K562 (cell line): Measurements from ENCODE around the gene VWA7. TPM values are rescaled to one million over a fixed set of nuclear protein-coding genes. Genes with fewer than 3 reads are reported as not detected.
A peak's percentile ranks its signal among the peaks of the same experiment; 100 is the strongest.

Experiments
- ARID3A ChIP-seq: IDR thresholded peaks from 2 replicates; pipeline ENCODE4 v1.6.1; 2012; ENCODE audit warnings: low read depth, low read length, improper control_type of control experiment, borderline replicate concordance
- BCOR ChIP-seq: fragments of 450-650 bp; IDR thresholded peaks from 2 replicates; pipeline ENCODE4 v1.6.1; 2016
- FOXP4 ChIP-seq: sonication (generic); formaldehyde crosslinking; IDR thresholded peaks from 2 replicates; pipeline ENCODE4 v1.8.0; 2022; ENCODE audit warnings: mild to moderate bottlenecking, missing genetic modification reagents, borderline replicate concordance
- GTF2E2 ChIP-seq: fragments of 200-800 bp; sonication (Bioruptor generic); IDR thresholded peaks from 2 replicates; pipeline ENCODE4 v1.6.1; 2016; ENCODE audit warnings: missing genetic modification characterization, missing compliant biosample characterization
- HLTF ChIP-seq: fragments of 450-650 bp; IDR thresholded peaks from 2 replicates; pipeline ENCODE4 v1.6.1; 2016
- KAT7 ChIP-seq: sonication (generic); formaldehyde crosslinking; IDR thresholded peaks from 2 replicates; pipeline ENCODE4 v1.8.0; 2022; ENCODE audit warnings: missing genetic modification reagents, mild to moderate bottlenecking, borderline replicate concordance
- NCOA1 ChIP-seq: fragments of 450-650 bp; IDR thresholded peaks from 2 replicates; pipeline ENCODE4 v1.6.1; 2016; ENCODE audit warnings: low read depth
- NFYB ChIP-seq: IDR thresholded peaks from 2 replicates; pipeline ENCODE4 v1.6.1; 2011; ENCODE audit warnings: mild to moderate bottlenecking, moderate library complexity; ENCODE audit not compliant: insufficient read length; ENCODE audit errors: extremely low read depth
- PHF20 ChIP-seq: fragments of 450-650 bp; IDR thresholded peaks from 2 replicates; pipeline ENCODE4 v1.6.1; 2018; ENCODE audit not compliant: partially characterized antibody
- POLR2A ChIP-seq: fragments of 450-650 bp; conservative IDR thresholded peaks from 2 replicates; pipeline ENCODE4 v1.6.1; 2016
- RBM15 ChIP-seq: fragments of 200-400 bp; formaldehyde crosslinking; IDR thresholded peaks from 2 replicates; pipeline ENCODE4 v1.6.1; 2018; ENCODE audit warnings: mild to moderate bottlenecking, low read length, moderate library complexity; ENCODE audit not compliant: insufficient read depth
- RBM22 ChIP-seq: fragments of 200-400 bp; formaldehyde crosslinking; IDR thresholded peaks from 2 replicates; pipeline ENCODE4 v1.6.1; 2018; ENCODE audit warnings: low read length, low read depth; ENCODE audit not compliant: poor library complexity, severe bottlenecking
- SIRT6 ChIP-seq: IDR thresholded peaks from one replicate; pipeline ENCODE4 v1.6.1; 2012; ENCODE audit warnings: low read depth, mild to moderate bottlenecking, control low read depth, inconsistent platforms, low read length, moderate library complexity
- SRF ChIP-seq, 2 experiments: fragments of 250-450, 450-650 bp in 1 of 2; sonication (Bioruptor Pico) in 1 of 2; sonication (generic) in 1 of 2; formaldehyde crosslinking; IDR thresholded peaks; 2 replicates each; pipeline versions ENCODE4 v1.5.0 to v1.5.1; 2020 to 2022; ENCODE audit warnings: mild to moderate bottlenecking in 1 of 2, missing genetic modification reagents in 1 of 2
- TBL1XR1 ChIP-seq, 2 experiments: IDR thresholded peaks; 2 replicates each; pipeline ENCODE4 v1.6.1; 2012; ENCODE audit warnings: improper control_type of control experiment in 2 of 2, low read length in 2 of 2, mild to moderate bottlenecking in 1 of 2
- TRIM25 ChIP-seq: fragments of 450-650 bp; IDR thresholded peaks from 2 replicates; pipeline ENCODE4 v1.7.0; 2016; ENCODE audit warnings: borderline replicate concordance
- ZBTB7A ChIP-seq: IDR thresholded peaks from 2 replicates; pipeline ENCODE4 v1.6.1; 2011; ENCODE audit warnings: low read depth, mild to moderate bottlenecking, low read length, moderate library complexity, borderline replicate concordance; ENCODE audit not compliant: control insufficient read depth
- ZNF146 ChIP-seq: IDR thresholded peaks from one replicate; pipeline ENCODE4 v1.6.1; 2018; ENCODE audit warnings: missing compliant biosample characterization; ENCODE audit not compliant: unreplicated experiment
- ZNF232 ChIP-seq: sonication (generic); formaldehyde crosslinking; IDR thresholded peaks from 2 replicates; pipeline ENCODE4 v1.8.0; 2022; ENCODE audit warnings: mild to moderate bottlenecking, missing genetic modification reagents
- ZNF316 ChIP-seq: fragments of 450-650 bp; IDR thresholded peaks from 2 replicates; pipeline ENCODE4 v1.6.1; 2016
- ZNF511 ChIP-seq: sonication (generic); formaldehyde crosslinking; IDR thresholded peaks from 2 replicates; pipeline ENCODE4 v1.8.0; 2022; ENCODE audit warnings: mild to moderate bottlenecking, missing genetic modification reagents
- ZNF778 ChIP-seq: fragments of 450-650 bp; formaldehyde crosslinking; IDR thresholded peaks from 2 replicates; pipeline ENCODE4 v1.4.0; 2020; ENCODE audit warnings: mild to moderate bottlenecking, moderate library complexity
- polyA plus RNA-seq, 8 experiments: library from polyadenylated mRNA; depleted of rRNA in 4 of 8; stranded (reverse) in 5 of 8; unstranded in 3 of 8; fragments of >200 nt; fragmentation: Nextera tagmentation in 2 of 8; fragmentation: Illumina TruSeq in 1 of 8; extraction: Ambion mirVana in 2 of 8; extraction: Trizol in 1 of 8; gene quantifications; 2 replicates each; pipeline versions ENCODE4 v1.2.1 to v1.2.3, GENCODE V29; 2011 to 2014; ENCODE audit warnings: inconsistent platforms in 1 of 8, missing spikeins in 1 of 8
- total RNA-seq, 7 experiments: library from RNA; depleted of rRNA in 6 of 7; stranded (reverse); fragments of >200 nt in 6 of 7; fragmentation: Illumina TruSeq in 2 of 7; extraction: Trizol in 2 of 7; gene quantifications; 2 replicates each; pipeline versions ENCODE4 v1.2.1 to v1.2.3, GENCODE V29; 2011 to 2021; ENCODE audit warnings: low replicate concordance in 1 of 7

VWA7 gene
- total and polyA plus RNA-seq, 9 of the 15 experiments (the other 6 are each of a cell fraction or from before 2014, with no cell fraction given) = 0.18 to 2.9 (median 0.95) TPM

- TF ChIP-seq TRIM25 (peak; percentile 76; the same call in 1 of the 2 replicates), SRF (CRISPR knock-in tag; IDR thresholded peaks at IDR 0.05) (peak in 1 of 2 experiments; percentile 13; a peak in 1 of 4 replicates), POLR2A (peak; percentile 86), NFYB (peak; percentile 14), SIRT6 (no peak), KAT7 (CRISPR knock-in tag) (peak; percentile 46; the same call in 1 of the 2 replicates), FOXP4 (CRISPR knock-in tag) (peak; percentile 94), ZNF778 (CRISPR knock-in tag) (no peak), RBM15 (no peak), BCOR (peak; percentile 49; the same call in 1 of the 2 replicates), HLTF (peak; percentile 45; the same call in 1 of the 2 replicates), NCOA1 (peak; percentile 60; the same call in 1 of the 2 replicates), ZNF316 (peak; percentile 30), TBL1XR1 (IDR thresholded peaks at IDR 0.05; ENCODE audit: low read length in 2 of 2) (peak in 1 of 2 experiments; percentile 48; a peak in 1 of 4 replicates), ZNF146 (peak; percentile 4), RBM22 (peak; percentile 80), ARID3A (no peak), PHF20 (peak; percentile 42), ZBTB7A (peak; percentile 96; the same call in 1 of the 2 replicates), ZNF232 (0 out of 2 replicates have a peak, but pooled peaks have one; percentile 81), GTF2E2 (tag) (peak; percentile 9; the same call in 1 of the 2 replicates), ZNF511 (CRISPR knock-in tag) (peak; percentile 92)
Observed at GRCh38 chr6:31794866-31795615, 17.9 kb upstream of the VWA7 start (continued).
